ENCODE results near the gene USH1C. TPM values are rescaled to one million over a fixed set of nuclear protein-coding genes. Genes with fewer than 3 reads are reported as not detected.
A peak's percentile ranks its signal among the peaks of the same experiment; 100 is the strongest.

The USH1C gene
- total RNA-seq, 2 donors from 2014 or later = 12.7 to 20.8 TPM

- Histone ChIP-seq H3K27ac (no peak overlapping the region), H3K4me3 (no peak overlapping the region), H3K9me3 (no peaks in the 10 kb centered on the region), H3K27me3 (no peaks in the 10 kb centered on the region), H3K4me1 (no peaks in the 10 kb centered on the region), H3K36me3 (replicated peaks in 1 of 2; ENCODE audit: insufficient read depth in 1 of 2, low read depth in 2 of 2) (no peaks in the 10 kb centered on the region)
- ATAC-seq (no peak), DNase-seq (no peak)
- TF ChIP-seq POLR2A (IDR thresholded peaks at IDR 0.05) = no peak
- TF ChIP-seq, protein P1, sequence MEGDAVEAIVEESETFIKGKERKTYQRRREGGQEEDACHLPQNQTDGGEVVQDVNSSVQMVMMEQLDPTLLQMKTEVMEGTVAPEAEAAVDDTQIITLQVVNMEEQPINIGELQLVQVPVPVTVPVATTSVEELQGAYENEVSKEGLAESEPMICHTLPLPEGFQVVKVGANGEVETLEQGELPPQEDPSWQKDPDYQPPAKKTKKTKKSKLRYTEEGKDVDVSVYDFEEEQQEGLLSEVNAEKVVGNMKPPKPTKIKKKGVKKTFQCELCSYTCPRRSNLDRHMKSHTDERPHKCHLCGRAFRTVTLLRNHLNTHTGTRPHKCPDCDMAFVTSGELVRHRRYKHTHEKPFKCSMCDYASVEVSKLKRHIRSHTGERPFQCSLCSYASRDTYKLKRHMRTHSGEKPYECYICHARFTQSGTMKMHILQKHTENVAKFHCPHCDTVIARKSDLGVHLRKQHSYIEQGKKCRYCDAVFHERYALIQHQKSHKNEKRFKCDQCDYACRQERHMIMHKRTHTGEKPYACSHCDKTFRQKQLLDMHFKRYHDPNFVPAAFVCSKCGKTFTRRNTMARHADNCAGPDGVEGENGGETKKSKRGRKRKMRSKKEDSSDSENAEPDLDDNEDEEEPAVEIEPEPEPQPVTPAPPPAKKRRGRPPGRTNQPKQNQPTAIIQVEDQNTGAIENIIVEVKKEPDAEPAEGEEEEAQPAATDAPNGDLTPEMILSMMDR (IDR thresholded peaks at IDR 0.05) = no peak
- 71 to 81% methylated on average over 7 of the region's 7 CpGs for WGBS, 2 donors
- intact Hi-C loops (cut with DNase I) = no loop called here
Measured at GRCh38 chr11:17553249-17553546, 9.0 kb upstream of the USH1C start.

DNA sequence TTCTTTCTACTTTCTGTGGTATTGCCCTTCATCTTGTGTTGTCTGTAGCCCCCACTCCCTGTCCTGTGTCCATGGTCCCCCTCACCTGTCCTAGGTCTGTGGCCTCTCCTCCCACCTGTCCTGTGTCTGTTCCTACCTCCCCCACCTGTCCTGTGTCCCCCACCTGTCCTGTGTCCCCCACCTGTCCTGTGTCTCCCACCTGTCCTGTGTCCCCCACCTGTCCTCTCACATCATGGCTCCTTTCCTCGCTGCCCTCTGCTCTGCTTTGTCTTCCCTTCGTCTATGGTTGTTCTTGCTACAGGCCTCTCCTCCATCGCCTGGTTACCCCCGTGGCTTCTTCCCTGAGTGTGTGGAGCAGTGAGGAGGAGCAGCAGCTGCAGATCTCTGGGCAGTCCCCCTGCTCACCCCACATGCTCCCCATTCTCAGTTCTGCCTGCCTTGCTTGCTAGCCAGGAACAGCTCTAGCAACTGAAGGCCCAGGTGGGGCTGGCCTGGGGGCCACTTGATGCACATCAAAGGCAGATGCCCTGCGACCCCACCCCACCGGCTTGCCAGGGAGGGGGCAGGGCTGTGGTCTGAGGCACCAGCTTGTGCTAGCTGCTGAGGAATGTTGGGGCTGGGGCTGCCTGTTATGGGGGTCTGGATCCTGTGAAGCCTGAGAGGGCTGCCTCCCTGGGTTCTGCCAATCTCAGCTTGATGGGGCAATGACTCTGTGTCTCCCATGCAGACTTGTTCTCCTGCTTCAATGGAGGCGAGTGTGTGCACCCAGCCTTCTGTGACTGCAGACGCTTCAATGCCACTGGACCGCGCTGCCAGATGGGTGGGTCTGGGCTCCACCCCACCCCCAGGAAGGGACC lies 8.4 kb upstream of the USH1C start:
- no peaks in the 10 kb centered on the region for H3K4me1 ChIP-seq
- H3K9me3 ChIP-seq = no peaks in the 10 kb centered on the region
- no peak overlapping the region for H3K27ac ChIP-seq
- intact Hi-C loops (cut with DNase I) = no loop called here
- no peak for DNase-seq
- ATAC-seq = peak; percentile 18
- WGBS, 2 donors = 76 to 85% methylated on average over 7 to 8 of the region's 10 CpGs
- no peaks in the 10 kb centered on the region for H3K27me3 ChIP-seq
- H3K4me3 ChIP-seq = no peak overlapping the region
- TF ChIP-seq, protein P1 (IDR thresholded peaks at IDR 0.05) = no peak
- TF ChIP-seq POLR2A (IDR thresholded peaks at IDR 0.05) = no peak
- H3K36me3 ChIP-seq (replicated peaks in 1 of 2; ENCODE audit: insufficient read depth in 1 of 2, low read depth in 2 of 2) = no peaks in the 10 kb centered on the region

- WGBS, 2 donors = 74 to 83% methylated on average over 2 to 4 of the region's 4 CpGs
- Histone ChIP-seq H3K36me3 (replicated peaks in 1 of 2; ENCODE audit: insufficient read depth in 1 of 2, low read depth in 2 of 2) (no peaks in the 10 kb centered on the region), H3K9me3 (no peaks in the 10 kb centered on the region), H3K27me3 (no peaks in the 10 kb centered on the region), H3K4me1 (peaks cover 4% of the 10 kb centered on the region), H3K27ac (no peak overlapping the region), H3K4me3 (no peak overlapping the region)
- TF ChIP-seq, protein P1 (IDR thresholded peaks at IDR 0.05) = no peak
- TF ChIP-seq POLR2A (IDR thresholded peaks at IDR 0.05) = no peak
- ATAC-seq (no peak), DNase-seq (no peak)
- intact Hi-C loops (cut with DNase I) = no loop called here
Measured at GRCh38 chr11:17552041-17552355, 7.8 kb upstream of the USH1C start.

GRCh38 chr11:17551347-17552040 lies 7.3 kb upstream of the USH1C start:
- no peak overlapping the region for H3K27ac ChIP-seq
- H3K4me1 ChIP-seq = peaks cover 4% of the 10 kb centered on the region
- TF ChIP-seq, protein P1 (IDR thresholded peaks at IDR 0.05) = no peak
- no peak for TF ChIP-seq POLR2A (IDR thresholded peaks at IDR 0.05)
- no peak for DNase-seq
- WGBS, 2 donors = 46 to 53% methylated on average over 4 to 7 of the region's 7 CpGs
- intact Hi-C loops (cut with DNase I) = no loop called here
- no peak overlapping the region for H3K4me3 ChIP-seq
- ATAC-seq = no peak
- H3K27me3 ChIP-seq = no peaks in the 10 kb centered on the region
- no peaks in the 10 kb centered on the region for H3K36me3 ChIP-seq (replicated peaks in 1 of 2; ENCODE audit: insufficient read depth in 1 of 2, low read depth in 2 of 2)
- no peaks in the 10 kb centered on the region for H3K9me3 ChIP-seq

All from body of pancreas (tissue), 4 donors.